ENCODE measurements around the gene CNTNAP5.

The CNTNAP5 gene

DNA sequence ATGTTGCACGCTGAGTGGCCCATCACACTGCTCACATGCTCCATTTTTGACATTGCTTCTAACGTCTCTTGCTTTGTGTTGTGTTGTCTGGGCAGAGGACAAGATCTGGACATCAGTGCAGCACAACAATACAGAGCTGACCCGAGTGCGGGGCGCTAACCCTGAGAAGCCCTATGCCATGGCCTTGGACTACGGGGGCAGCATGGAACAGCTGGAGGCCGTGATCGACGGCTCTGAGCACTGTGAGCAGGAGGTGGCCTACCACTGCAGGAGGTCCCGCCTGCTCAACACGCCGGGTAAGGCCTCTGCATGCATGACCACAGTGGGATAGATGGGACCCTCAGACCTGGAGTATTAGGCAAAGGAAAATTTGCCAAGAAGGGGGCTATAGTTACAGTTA is 622.6 kb downstream of the CNTNAP5 start:
- no peak for DNase-seq

DNA sequence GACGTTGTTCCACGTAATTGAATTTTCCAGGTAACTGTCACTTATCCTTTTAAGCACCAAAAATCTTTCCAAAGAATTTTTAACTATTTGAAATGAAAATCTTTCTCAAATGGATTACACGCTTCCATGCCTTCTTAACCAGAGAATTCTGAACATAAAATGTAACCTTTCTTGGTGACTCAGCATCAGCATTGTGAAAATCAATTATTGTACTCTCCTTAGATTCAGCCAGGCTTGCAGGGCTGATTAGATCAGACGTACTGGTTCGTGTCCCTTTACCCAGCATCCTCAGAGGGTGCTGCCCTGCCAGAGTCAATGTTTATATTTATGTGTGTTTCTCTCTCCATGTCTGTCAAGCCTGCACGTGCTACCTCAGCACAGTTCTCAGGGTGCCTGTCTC is 623.9 kb downstream of the CNTNAP5 start:
- no peak for DNase-seq

DNA sequence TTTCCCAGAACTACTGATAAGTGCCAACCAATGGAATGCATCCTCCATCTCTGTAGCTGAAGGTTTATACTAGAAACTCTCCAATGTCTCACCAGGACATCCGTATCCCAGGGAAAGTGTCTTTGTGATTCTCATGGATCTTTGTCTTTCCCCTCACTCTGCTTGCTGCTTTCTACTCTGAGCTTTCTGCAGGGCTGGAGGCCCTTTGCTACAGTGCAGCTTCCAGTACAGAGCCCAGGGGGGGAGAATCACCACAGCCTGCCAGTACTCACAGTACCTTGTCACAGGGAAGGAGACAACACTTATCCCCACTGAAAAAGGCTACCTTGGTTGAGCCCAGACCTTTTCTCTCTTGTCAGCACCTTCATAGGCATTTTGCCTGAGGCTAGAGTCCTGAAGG is 627.0 kb downstream of the CNTNAP5 start:
- no peak for DNase-seq

DNA sequence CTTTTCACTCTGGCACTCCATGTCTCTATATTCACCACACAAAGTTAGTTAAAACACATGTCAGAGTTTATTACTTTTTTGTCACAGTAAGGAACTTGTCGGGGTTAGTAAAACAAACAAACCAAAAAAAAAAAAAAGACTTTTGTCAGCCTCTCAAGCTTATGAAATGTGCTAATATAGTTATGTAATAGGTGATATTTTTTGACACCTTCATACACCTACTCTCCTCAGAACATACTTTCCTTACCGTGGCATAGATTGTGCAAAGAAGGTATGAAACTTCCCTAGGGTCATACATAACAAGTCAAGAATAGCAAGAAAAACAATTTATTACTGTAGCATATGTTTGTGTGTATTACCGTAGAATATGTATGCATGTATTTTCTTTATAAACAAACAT is 633.3 kb downstream of the CNTNAP5 start:
- DNase-seq, result no peak

DNA sequence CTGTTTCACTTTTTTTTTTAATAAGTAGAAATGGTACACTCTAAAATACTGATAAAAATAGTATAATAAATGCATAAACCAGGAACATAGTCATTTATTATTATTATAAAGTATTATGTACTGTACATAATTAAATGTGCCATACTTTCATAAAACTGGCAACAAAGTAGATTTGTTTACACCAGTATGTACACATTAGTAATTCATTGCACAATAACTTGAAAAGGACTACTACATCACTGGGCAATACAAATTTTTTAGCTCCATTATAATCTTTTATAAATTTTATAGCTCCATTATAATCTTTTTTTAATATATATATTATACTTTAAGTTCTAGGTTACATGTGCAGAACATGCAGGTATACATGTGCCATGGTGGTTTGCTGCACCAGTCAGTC is 636.5 kb downstream of the CNTNAP5 start:
- no peak for DNase-seq

DNA sequence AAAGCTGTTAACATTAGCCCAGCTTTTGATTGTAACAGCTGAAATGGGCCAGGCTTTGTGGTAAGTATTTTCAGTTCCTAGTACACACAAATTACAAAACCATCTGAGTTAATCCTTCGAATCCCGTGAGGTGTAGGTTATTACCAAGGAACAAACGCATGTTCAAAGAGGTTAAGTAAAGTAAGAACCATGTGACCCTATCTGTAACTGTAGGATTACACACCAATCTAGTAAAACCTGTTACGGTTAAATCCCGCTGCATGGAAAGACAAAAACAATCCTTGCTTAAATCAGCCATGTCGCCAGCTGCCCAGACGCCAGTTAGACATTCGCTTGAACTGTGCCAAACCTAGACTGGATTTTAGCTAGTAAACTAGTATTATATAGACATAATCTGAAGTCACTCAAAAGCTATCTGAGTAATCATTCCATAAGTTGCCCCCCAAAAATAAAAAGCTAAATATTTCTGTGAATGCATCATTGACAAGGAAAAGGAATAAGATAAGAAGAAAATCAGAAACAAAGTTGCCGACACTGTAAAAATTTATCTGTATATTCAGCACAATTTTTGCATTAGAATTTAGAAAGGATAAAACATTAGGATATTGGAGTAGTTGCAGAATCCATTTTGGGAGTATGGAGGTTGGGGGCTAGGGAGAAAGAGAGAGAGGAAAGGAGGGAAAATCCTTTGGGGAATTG is 638.0 kb downstream of the CNTNAP5 start:
- no peak for DNase-seq

DNA sequence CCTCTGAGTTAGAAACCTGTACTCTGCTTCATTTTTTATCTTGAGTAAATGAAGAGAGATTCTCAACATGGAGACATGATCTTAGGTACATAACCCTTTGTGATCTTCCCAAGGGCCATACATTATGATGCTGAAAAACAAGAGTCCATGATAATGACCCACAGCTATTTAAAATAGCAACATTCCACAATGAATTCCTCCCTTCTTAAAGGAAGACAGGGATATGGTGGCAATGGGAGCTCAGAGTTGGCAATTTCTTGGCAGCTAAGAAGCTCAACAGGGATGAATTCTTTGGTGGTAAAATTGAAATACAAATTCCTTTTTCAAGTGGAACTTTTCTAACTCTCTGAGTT is 638.5 kb downstream of the CNTNAP5 start:
- DNase-seq, result no peak

DNA sequence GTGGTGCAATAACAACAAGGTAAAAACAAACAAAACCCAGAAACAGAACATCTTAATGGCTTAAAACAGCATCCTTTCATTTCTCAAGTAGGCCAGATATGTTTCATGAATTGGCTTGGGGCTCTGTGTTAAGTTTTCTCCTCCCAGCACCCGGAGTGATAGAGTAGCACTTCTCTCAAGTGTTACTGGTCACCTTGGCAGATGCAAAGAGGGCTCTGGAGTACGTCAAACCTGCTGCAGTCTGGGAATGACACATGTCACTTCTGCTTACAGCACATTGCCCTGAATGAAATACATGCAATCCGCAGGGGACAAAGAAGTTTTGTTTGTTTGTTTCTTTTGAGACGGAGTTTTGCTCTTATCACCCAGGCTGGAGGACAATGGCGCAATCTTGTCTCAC is 639.3 kb downstream of the CNTNAP5 start:
- no peak for DNase-seq

DNA sequence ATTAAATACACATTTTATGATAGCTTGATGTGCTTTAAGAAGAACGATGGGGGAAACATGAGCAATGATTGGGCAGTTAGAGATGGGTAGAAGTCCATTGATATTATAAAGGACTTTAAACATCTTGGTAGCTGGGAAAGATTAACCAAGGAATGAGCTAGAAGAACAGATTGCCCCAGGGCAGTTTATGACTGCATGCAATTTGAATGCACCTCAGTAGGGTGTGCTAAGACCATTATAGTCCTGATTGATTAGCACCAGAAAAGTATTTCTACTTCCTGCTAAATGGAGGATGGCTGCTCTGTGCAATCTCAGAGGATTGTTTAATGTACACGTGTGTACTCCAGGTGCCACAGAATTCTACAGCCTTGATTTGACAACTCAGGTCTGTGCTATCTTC is 641.9 kb downstream of the CNTNAP5 start:
- DNase-seq, result no peak

DNA sequence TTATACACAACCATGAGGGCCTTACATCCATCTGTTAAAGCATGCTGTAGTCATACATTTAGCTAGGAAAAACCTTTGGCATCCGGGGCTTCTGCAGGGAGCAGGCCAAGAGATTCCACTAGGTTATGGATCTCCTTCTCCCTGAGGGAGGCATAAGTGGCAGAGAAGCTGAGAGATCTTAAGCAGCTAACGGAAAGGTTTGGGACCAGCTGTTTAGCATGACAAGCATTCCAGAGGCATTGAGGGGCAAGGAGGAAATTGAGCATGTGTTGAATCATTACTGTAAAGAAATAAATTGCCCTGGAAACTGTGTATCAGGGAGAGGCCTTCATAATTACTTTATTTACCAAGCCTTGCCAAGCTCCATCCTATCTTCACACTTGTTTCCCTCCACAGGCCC is 643.1 kb downstream of the CNTNAP5 start:
- DNase-seq, result no peak

DNA sequence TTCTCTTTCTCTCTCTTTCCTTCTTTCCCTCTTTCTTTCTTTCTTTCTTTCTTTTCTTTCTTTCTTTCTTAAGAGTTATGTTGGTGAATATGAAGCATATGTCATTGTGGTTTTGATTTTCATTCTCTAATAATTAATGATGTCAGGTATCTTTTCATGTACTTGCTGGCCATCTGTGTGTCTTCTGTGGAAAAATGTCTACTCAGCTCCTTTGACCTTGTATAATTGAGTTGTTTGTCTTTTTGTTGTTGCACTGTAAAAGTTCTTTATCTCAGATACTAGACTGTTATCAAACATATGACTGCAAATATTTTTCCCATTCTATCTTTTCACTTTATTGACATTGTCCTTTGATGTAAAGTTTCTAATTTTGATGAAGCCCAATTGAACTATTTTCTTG is 645.1 kb downstream of the CNTNAP5 start:
- DNase-seq, result no peak

DNA sequence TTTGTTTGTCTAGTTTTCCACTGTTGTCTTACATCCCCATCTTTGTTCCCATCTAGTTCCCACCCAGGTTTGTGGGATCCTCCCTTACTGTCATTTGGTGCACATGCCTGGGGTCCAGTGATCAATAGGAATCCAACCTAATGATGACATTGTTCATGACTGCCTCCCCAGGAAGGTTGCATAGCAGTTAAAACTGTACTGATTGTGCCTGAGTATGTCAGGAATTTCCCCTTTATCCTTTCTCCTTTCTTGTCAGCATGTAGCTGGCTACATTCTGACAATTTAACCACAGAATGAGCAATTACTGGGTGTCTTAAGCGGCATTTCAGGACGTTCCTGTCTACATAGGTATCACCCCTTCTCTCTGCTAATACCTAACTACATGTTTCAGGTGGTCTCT is 653.0 kb downstream of the CNTNAP5 start:
- DNase-seq, result no peak

DNA sequence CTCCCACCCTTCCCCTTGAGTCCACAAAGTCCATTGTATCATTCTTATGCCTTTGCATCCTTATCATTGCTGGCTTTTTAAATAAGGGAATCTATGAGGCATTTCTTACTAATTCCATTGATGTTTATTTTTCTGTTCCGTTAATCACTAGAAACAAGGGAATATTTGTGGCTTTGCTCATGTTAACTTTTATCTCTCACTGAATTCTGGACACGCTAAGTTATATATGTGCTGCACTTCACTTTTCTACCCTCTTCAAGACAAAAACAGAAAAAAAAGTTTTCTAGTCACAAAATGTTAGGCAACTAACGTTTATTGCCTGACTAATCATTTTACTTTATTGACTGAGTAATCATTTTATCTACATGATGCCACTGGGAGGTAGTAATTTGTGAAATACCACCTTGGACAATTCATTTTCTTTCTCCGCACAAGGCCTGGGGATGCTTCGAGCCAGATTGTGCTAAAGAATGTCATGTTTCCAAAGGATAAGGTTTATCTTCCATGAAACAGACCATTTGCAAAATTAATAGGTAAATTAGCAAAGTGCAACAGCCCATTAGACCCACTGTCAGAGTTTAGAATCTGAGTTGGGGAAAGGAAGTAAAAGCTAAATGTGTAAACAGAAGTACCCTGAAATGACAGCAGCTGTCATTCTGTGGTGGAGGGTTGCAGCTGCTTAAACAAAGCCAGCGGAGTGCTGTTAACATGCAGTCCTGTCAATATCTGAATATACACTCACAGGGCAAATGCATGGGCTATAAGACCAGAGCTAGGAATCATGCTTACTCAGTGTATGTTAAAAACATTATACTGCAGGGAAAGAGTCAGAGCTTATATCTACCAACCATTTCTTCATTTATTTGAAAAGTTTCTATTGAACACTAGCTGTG is 658.7 kb downstream of the CNTNAP5 start:
- DNase-seq, result peak; percentile 43

DNA sequence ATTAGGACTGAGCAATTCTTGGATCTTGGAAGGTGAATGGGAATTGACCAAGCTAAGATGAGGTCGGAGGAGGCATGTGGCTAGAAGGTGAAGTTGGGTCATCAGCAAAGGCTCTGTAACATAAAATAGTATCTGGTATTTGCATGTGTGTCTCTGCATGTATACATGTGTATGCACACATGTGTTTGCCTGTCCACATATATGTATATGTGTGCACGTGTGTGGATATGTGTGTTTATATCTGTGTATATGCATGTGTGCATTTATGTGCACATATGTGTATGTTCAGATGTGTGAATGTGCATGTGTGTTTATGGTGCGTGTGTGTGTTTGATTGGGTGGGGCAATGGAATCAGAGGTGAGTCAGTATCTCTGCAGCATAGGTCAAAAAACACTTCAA is 664.3 kb downstream of the CNTNAP5 start:
- no peak for DNase-seq

DNA sequence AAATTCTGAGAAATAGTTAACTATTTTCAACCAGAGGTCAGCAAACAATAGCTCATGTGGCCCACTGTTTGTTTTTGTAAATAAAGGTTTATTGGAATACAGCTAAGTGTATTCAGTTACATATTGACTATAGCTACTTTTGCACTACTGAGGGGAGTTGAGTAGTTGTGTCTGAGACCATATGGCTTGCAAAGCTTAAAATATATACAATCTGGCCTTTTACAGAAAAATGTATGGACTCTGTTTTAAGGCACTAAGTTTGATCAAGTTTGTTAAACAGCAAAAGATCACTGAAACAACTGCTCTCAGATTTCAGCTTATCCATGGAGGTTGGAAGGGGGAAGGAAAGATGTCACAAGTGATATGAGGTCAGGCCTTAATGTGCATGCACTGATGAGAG is 667.1 kb downstream of the CNTNAP5 start:
- no peak for DNase-seq

DNA sequence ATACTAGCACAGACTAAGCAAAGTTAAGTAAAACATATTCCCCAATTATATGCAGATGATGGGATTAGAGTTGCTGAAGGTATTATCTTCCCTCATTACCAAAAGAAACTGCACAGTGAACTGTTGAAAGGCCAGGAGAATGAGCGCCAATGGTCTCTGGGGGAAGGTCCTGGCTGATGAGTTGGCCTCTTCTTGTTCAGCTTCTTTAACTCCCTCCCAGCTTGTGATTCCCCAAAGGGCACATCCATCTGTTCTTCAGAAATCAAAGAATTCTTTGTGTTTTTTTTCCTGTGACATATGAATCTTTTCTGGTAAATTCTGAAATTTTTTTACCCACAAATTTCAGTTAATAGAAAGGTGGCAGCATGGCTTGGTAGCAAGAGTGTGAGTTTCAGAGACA is 667.6 kb downstream of the CNTNAP5 start:
- no peak for DNase-seq

DNA sequence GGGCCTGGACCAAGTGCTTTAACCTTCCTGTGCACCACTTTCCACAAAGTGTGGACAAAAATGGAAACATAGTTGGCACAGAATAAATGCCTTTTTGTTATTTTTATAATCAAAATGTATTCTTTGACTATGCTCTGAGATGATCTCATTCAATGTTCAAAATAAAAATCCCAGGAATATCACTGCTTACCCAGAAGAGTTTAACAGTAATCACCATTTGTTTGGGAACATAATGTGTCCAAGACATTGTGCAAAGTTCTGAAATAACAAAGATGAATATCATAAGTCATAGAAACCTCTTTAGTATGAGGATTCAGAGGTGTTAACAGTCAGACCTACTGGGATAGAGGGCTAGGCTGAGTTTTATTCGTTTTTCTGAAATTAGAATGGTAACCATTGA is 668.1 kb downstream of the CNTNAP5 start:
- DNase-seq, result no peak

DNA sequence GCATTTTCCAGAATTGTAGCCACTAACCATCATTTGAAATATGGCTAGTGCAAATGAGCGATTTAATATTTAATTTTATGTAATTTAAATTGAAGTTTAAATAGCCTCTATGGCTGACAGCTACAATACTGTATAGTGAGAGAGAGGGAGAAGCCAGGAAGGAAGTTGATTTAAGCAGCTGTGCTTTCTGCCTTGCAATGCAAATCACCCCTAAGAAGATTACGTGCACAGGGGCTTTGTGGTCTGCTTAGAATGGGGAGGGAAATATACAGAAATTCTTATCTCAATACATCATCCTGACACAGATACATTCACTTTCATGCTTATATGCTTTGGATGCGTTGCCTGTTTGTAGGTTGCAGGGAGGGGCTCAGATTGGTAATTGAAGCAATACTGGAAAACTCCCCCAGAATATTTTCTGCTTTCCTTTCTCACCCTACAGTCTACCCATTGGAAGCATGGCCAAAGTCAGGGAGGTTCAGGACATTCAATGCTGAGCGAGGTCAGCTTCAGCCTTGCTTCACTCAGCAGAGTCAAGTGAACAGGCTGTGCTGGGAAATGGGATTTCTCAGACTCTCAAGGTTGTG is 674.0 kb downstream of the CNTNAP5 start:
- no peak for DNase-seq

DNA sequence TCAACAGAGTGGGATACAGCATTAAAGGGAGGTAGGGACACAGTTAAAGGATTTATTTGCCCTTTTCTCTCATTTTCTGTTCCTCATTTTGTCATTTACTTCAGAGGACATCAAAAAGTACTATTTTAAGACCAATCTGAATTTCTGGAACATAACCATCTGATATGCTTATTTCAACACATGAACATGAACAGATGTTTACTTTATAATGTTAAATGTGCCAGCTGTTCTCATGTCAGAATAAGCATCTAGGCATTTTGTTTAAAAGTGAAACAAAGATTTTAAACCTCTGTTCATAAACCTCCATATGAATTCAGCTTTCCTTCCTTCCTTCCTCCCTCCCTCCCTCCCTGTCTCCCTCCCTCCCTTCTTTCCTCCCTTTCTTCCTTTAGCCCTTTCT is 677.7 kb downstream of the CNTNAP5 start:
- DNase-seq, result no peak

DNA sequence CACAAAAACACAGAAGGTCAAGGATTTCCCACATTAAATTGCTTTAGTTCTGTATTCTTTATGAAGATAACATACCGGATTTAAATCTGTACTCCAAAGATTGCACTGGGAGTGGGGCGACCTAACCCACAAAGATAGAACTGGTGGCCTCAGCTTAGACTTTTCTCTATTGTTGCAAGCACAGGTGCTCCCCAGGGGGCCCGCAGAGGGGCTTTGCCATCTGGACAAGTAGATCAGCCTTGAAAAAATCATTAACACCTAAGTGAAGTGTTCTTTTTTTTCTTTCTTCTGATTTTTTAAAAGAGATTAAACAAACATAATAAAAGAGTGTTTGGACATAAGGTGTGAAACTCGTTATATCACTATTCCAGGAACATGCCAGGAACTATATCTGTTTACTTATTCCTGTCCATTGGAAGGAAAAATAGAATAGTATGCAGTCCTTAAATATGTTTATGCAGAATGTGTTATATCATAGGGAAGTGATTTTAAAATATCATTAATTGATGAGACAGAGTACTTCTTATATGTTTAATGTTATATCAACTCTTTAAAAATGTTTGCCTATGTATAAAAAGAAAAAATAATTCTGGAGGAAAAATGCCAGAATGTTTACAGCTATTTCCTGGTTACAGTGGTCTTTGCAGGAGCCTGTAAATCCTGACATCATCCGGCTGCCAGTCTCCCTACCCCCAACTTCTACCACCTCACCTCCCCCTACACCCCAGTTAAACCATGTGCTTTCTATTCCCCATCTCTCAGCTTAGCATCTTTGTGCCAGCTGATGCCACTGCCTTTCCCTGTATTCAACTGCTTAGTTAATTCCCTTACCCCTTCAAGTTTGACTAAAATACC is 679.2 kb downstream of the CNTNAP5 start:
- no peak for DNase-seq

DNA sequence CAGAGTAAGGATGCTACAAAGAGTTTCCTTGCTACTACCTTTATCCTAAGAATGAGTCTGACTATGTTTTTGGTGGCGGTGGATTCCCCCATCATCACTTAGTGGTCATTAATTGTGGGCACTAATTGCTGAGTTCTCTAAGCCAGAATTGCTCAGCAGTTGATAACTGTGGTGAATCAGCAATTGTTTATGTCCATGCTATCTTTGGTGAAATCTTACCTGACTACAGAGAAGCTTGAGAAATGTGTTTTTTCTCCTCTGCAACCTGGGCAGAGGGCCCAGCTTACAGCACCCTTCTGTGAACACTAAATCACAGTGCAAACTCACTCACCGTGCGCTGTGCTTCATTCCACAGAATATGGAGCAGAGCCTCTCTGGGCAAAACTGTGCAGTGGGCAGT is 683.6 kb downstream of the CNTNAP5 start:
- DNase-seq, result no peak

DNA sequence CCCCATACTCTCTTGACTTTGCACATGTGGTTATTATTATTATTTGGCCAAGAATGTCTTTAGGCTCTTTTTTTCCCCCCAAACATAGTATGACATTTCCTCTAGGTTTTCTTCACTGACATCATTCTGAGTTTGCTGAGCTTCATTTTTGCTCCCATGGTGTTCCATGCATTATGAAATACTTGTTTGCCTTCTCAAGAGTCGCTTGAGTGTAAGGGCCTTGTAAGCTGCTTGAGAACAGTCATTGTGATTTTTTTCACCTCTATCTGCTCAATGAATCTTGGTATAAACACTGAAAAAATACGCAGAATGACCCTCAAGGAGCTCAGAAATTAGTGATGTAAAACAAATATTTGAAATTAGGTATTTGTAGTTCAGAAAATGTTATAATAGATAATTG is 688.9 kb downstream of the CNTNAP5 start:
- DNase-seq, result no peak

DNA sequence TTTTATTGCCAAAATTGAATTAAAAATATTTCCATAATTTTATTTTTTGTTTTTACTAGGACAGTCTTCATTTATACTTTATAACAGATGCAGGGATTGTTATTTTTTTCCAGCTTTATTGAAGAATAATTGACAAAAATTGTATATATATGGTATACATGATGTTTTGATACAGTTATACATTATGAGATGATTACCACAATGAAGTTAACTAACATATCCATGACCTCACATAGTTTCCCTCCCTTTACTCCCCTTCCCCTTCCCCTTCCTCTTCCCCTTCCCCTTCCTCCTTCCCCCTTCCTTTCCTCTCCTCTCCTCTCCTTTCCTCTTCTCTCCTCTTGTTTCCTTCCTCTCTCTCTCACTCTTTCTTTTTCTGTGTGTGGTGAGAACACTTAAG is 700.1 kb downstream of the CNTNAP5 start:
- DNase-seq, result no peak

All from NCI-H2029 (cell line).